Mesenchymal stem cell (in vitro differentiated cells and primary cell): Measurements from ENCODE around the gene ZC3H18.
A peak's percentile ranks its signal among the peaks of the same experiment; 100 is the strongest.

Experiments used
- DNase-seq: peaks from one replicate; pipeline ENCODE4 v3.0.0-alpha.2; 2013
- H2AFZ ChIP-seq: one replicate; pipeline ENCODE4 v1.6.1; 2013; ENCODE audit warnings: low read depth, mild to moderate bottlenecking, control low read depth, inconsistent platforms, low read length, moderate library complexity
- H2AK5ac ChIP-seq: 2 replicates; pipeline ENCODE4 v1.6.1; 2013; ENCODE audit warnings: low read length, moderate library complexity, mild to moderate bottlenecking, inconsistent platforms; ENCODE audit not compliant: severe bottlenecking
- H2BK120ac ChIP-seq: one replicate; pipeline ENCODE4 v1.6.1; 2013; ENCODE audit warnings: low read depth, mild to moderate bottlenecking, inconsistent platforms, low read length, moderate library complexity
- H2BK12ac ChIP-seq, 2 experiments: one replicate each; pipeline ENCODE4 v1.6.1; 2013; ENCODE audit warnings: inconsistent platforms in 2 of 2, low read length in 2 of 2, mild to moderate bottlenecking in 2 of 2, moderate library complexity in 2 of 2, control low read depth in 1 of 2
- H2BK15ac ChIP-seq: one replicate; pipeline ENCODE4 v1.6.1; 2013; ENCODE audit warnings: mild to moderate bottlenecking, low read depth, inconsistent platforms; ENCODE audit not compliant: poor library complexity, severe bottlenecking
- H2BK5ac ChIP-seq: 2 replicates; pipeline ENCODE4 v1.6.1; 2013; ENCODE audit warnings: low read depth, mild to moderate bottlenecking, low read length, control low read depth, inconsistent platforms; ENCODE audit not compliant: poor library complexity, severe bottlenecking
- H3K14ac ChIP-seq, 2 experiments: one replicate each; pipeline ENCODE4 v1.6.1; 2013; ENCODE audit warnings: inconsistent platforms in 2 of 2, low read length in 2 of 2, control low read depth in 1 of 2, mild to moderate bottlenecking in 1 of 2, moderate library complexity in 1 of 2
- H3K18ac ChIP-seq, 2 experiments: one replicate each; pipeline ENCODE4 v1.6.1; 2013; ENCODE audit warnings: inconsistent platforms in 2 of 2, low read length in 2 of 2, control low read depth in 1 of 2, low read depth in 1 of 2, mild to moderate bottlenecking in 1 of 2
- H3K23ac ChIP-seq, 2 experiments: one replicate each; pipeline ENCODE4 v1.6.1; 2013; ENCODE audit warnings: inconsistent platforms in 2 of 2, low read length in 2 of 2, mild to moderate bottlenecking in 2 of 2, moderate library complexity in 2 of 2, control low read depth in 1 of 2
- H3K27ac ChIP-seq: 2 replicates; pipeline ENCODE4 v1.5.1; 2013; ENCODE audit warnings: mild to moderate bottlenecking, moderate library complexity, low read length, control low read depth, inconsistent platforms; ENCODE audit not compliant: poor library complexity, severe bottlenecking
- H3K27me3 ChIP-seq, 2 experiments: 2 replicates each; pipeline versions ENCODE4 v1.6.1 to v1.7.0; 2013; ENCODE audit warnings: low read length in 2 of 2, mild to moderate bottlenecking in 2 of 2, moderate library complexity in 2 of 2, control low read depth in 1 of 2, inconsistent platforms in 1 of 2; ENCODE audit not compliant: control insufficient read depth in 1 of 2, insufficient read depth in 1 of 2
- H3K36me3 ChIP-seq, 2 experiments: 2 replicates each; pipeline versions ENCODE4 v1.6.1 to v1.7.0; 2013; ENCODE audit warnings: low read length in 2 of 2, control low read depth in 1 of 2, inconsistent platforms in 1 of 2, low read depth in 1 of 2, mild to moderate bottlenecking in 1 of 2; ENCODE audit not compliant: insufficient read depth in 2 of 2, control insufficient read depth in 1 of 2
- H3K4ac ChIP-seq, 2 experiments: one replicate each; pipeline ENCODE4 v1.6.1; 2013; ENCODE audit warnings: inconsistent platforms in 2 of 2, low read length in 2 of 2, mild to moderate bottlenecking in 2 of 2, moderate library complexity in 2 of 2, control low read depth in 1 of 2, low read depth in 1 of 2
- H3K4me1 ChIP-seq: 2 replicates; pipeline ENCODE4 v1.6.1; 2013; ENCODE audit warnings: low read depth, low read length, control low read depth; ENCODE audit not compliant: control insufficient read depth, insufficient read depth
- H3K4me2 ChIP-seq: 2 replicates; pipeline ENCODE4 v1.6.1; 2013; ENCODE audit warnings: low read length, mild to moderate bottlenecking, inconsistent platforms; ENCODE audit not compliant: poor library complexity, severe bottlenecking
- H3K4me3 ChIP-seq, 2 experiments: 2 replicates each; pipeline versions ENCODE4 v1.5.1 to v1.7.0; 2013; ENCODE audit warnings: low read length in 2 of 2, mild to moderate bottlenecking in 2 of 2, control low read depth in 1 of 2, low read depth in 1 of 2; ENCODE audit not compliant: insufficient read depth in 1 of 2
- H3K79me1 ChIP-seq: replicated peaks from 2 replicates; pipeline ENCODE4 v1.6.1; 2013; ENCODE audit warnings: mild to moderate bottlenecking, control low read depth, low read length, inconsistent platforms; ENCODE audit not compliant: poor library complexity, severe bottlenecking
- H3K9ac ChIP-seq: 2 replicates; pipeline ENCODE4 v1.7.0; 2013; ENCODE audit warnings: mild to moderate bottlenecking, low read length, moderate library complexity
- H3K9me3 ChIP-seq: 2 replicates; pipeline ENCODE4 v1.7.0; 2013; ENCODE audit warnings: mild to moderate bottlenecking, low read length; ENCODE audit not compliant: control insufficient read depth
- H4K8ac ChIP-seq: one replicate; pipeline ENCODE4 v1.6.1; 2013; ENCODE audit warnings: inconsistent platforms, mild to moderate bottlenecking, low read length, moderate library complexity
- H4K91ac ChIP-seq: one replicate; pipeline ENCODE4 v1.6.1; 2013; ENCODE audit warnings: mild to moderate bottlenecking, low read length, inconsistent platforms
- WGBS: methylation state at CpG from one replicate; pipeline ENCODE4 v1.1.7; 2013; ENCODE audit warnings: mixed read lengths; 5-methylcytosine and 5-hydroxymethylcytosine counted together

Gene ZC3H18

GRCh38 chr16:88671806-88672205, 101.6 kb downstream of the ZC3H18 start:
- Histone ChIP-seq H2BK5ac (no peak overlapping the region), H2AK5ac (no peak overlapping the region), H3K9ac (no peak overlapping the region), H3K14ac (no peak overlapping the region), H4K8ac (no peak overlapping the region), H2BK15ac (no peak overlapping the region), H2BK120ac (no peak overlapping the region), H3K4me3 (no peak overlapping the region), H4K91ac (peak overlapping the region; percentile 54), H3K4ac (no peak overlapping the region), H3K36me3 (peaks cover 24 to 26% of the 10 kb centered on the region in 2 experiments), H3K79me1 (no peaks in the 10 kb centered on the region), H2BK12ac (peak overlapping the region in 1 of 2 experiments; percentile 10), H3K27ac (no peak overlapping the region), H2AFZ (no peak overlapping the region), H3K18ac (no peak overlapping the region), H3K23ac (no peak overlapping the region), H3K4me2 (no peak overlapping the region), H3K9me3 (no peaks in the 10 kb centered on the region), H3K27me3 (peaks cover 0 to 7% of the 10 kb centered on the region in 2 experiments), H3K4me1 (peaks cover 4% of the 10 kb centered on the region)
- DNase-seq, result no peak
- 95% methylated on average over 23 of the region's 23 CpGs for WGBS

DNA sequence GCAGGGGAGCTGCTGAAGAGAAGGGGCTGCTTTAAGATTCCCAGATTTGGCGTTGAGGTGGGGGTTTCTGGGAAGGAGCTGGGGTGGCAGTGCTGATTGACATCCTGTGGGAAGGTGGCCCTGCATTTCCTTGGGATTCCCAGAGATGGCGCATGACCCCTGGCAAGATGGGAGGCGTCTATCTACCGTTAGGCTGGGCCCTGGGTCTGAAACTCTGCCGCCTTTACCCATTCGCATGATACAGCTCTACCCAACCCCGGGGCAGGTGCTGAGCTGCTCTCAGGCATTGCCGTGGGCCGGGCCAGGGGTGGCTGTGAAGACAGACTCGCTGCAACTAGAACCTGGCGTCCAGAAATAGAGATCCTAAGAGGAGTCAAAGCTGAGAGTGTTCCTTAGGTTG, 102.6 kb downstream of the ZC3H18 start:
- Histone ChIP-seq H3K18ac (no peak overlapping the region), H3K27ac (no peak overlapping the region), H2AFZ (no peak overlapping the region), H3K14ac (no peak overlapping the region), H2BK120ac (no peak overlapping the region), H3K4me3 (no peak overlapping the region), H3K23ac (peak overlapping the region in 1 of 2 experiments; percentile 16), H3K36me3 (peaks cover 24% of the 10 kb centered on the region in 2 experiments), H3K9me3 (no peaks in the 10 kb centered on the region), H4K8ac (no peak overlapping the region), H3K4me2 (no peak overlapping the region), H3K4ac (no peak overlapping the region), H3K27me3 (peaks cover 0 to 16% of the 10 kb centered on the region in 2 experiments), H2BK15ac (no peak overlapping the region), H3K4me1 (no peaks in the 10 kb centered on the region), H3K79me1 (no peaks in the 10 kb centered on the region), H4K91ac (no peak overlapping the region), H2BK5ac (no peak overlapping the region), H2AK5ac (no peak overlapping the region), H3K9ac (no peak overlapping the region), H2BK12ac (no peak overlapping the region)
- WGBS, result 35% methylated on average over 11 of the region's 11 CpGs
- DNase-seq, result no peak

- Histone ChIP-seq H2BK120ac (no peak overlapping the region), H3K4ac (no peak overlapping the region), H3K27me3 (peaks cover 0 to 27% of the 10 kb centered on the region in 2 experiments)
These were observed 103.6 kb downstream of the ZC3H18 start for GRCh38 chr16:88673716-88674379.

DNA sequence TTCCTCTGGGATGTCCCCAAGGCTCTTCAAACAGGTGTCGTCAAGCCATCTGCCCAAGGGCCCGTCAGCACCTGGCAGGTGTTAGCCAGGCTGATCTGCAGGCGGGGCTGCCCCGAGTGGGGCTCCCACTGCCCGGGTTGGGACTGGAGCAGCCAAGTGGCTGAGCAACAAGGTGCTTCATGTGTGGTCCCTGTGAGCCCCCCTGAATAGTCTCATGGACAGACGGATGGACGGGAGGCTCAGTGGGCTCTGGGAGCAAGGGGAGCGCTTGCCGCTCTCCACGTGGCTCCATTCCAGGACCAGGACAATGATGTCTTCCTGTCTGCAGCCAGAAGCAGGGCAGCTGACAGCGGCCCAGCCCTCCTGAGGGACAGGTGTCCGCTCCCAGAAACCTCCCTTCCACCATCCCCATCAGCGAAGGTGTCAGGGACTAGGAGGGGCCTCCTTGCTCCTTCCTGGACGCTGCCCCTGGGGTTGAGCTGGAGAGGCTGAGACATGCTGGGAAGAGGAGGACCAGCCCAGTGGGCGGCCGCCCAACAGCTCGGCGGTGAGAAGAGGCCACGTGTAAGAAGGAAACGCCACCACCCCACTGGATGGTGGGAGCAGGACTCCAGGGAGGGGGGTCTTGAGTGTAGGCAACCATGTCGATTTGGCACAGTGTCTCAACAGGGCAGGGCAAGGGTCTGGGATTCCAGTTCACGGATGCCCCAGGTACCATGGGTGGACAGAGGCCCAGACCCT, 106.5 kb downstream of the ZC3H18 start:
- Histone ChIP-seq H3K9ac (no peak overlapping the region), H2BK12ac (no peak overlapping the region), H3K4me2 (no peak overlapping the region), H2BK120ac (no peak overlapping the region), H2BK5ac (no peak overlapping the region), H2AK5ac (no peak overlapping the region), H3K4me1 (peaks cover 8% of the 10 kb centered on the region), H3K36me3 (peaks cover 22 to 28% of the 10 kb centered on the region in 2 experiments), H4K91ac (no peak overlapping the region), H3K14ac (no peak overlapping the region), H2AFZ (no peak overlapping the region), H3K23ac (no peak overlapping the region), H3K27me3 (peaks cover 13 to 41% of the 10 kb centered on the region in 2 experiments), H3K27ac (no peak overlapping the region), H3K9me3 (no peaks in the 10 kb centered on the region), H3K18ac (no peak overlapping the region), H2BK15ac (no peak overlapping the region), H3K4ac (no peak overlapping the region), H3K79me1 (no peaks in the 10 kb centered on the region), H3K4me3 (no peak overlapping the region), H4K8ac (no peak overlapping the region)
- 98% methylated on average over 18 of the region's 22 CpGs for WGBS
- DNase-seq, result no peak

More at GRCh38 chr16:88673716-88674379, 103.6 kb downstream of the ZC3H18 start:
- H4K8ac ChIP-seq, result no peak overlapping the region
- no peak overlapping the region for H3K18ac ChIP-seq
- no peak overlapping the region for H2AFZ ChIP-seq
- no peak overlapping the region for H2BK12ac ChIP-seq
- no peak overlapping the region for H2BK5ac ChIP-seq
- 95% methylated on average over 15 of the region's 19 CpGs for WGBS
- H2BK15ac ChIP-seq, result no peak overlapping the region
- H3K79me1 ChIP-seq, result no peaks in the 10 kb centered on the region
- H3K9ac ChIP-seq, result no peak overlapping the region
- no peak overlapping the region for H4K91ac ChIP-seq
- H3K4me1 ChIP-seq, result no peaks in the 10 kb centered on the region
- H3K9me3 ChIP-seq, result no peaks in the 10 kb centered on the region
- H3K14ac ChIP-seq, result no peak overlapping the region
- no peak overlapping the region for H3K4me2 ChIP-seq
- H3K27ac ChIP-seq, result no peak overlapping the region
- no peak overlapping the region for H2AK5ac ChIP-seq
- no peak overlapping the region for H3K23ac ChIP-seq
- no peak for DNase-seq
- no peak overlapping the region for H3K4me3 ChIP-seq
- peaks cover 24% of the 10 kb centered on the region in 2 experiments for H3K36me3 ChIP-seq
